Smooth muscle cell of trachea (primary cell): ENCODE results near the gene PDCL3. TPM values are rescaled to one million over a fixed set of nuclear protein-coding genes. Genes with fewer than 3 reads are reported as not detected.

Experiments
- total RNA-seq: library from RNA; depleted of rRNA; stranded (reverse); fragments of >200 nt; gene quantifications from 2 replicates; pipeline ENCODE4 v1.2.1, GENCODE V29; 2014

Gene PDCL3
- 8.3 and 12.1 TPM in 2 replicates for total RNA-seq

GRCh38 chr2:100562613-100563406 lies at the start of gene PDCL3:
PDCL3 (plus strand) TSS chr2:100562993; CDS start chr2:100563068, 75 bp downstream.

Other genes starting within 250 kb of the PDCL3 start
- gene LONRF2, start 240.5 kb upstream of the PDCL3 start, total RNA-seq = under 0.01 TPM in 2 replicates
- 5.2 and 8.6 TPM in 2 replicates for gene CHST10, start 145.3 kb upstream of the PDCL3 start, total RNA-seq
- gene NMS, start 92.5 kb upstream of the PDCL3 start, total RNA-seq = not detected in 2 replicates